Dermis blood vessel endothelial cell (primary cell): ENCODE results near the gene NAIF1. TPM values are rescaled to one million over a fixed set of nuclear protein-coding genes. Genes with fewer than 3 reads are reported as not detected.
"Not testable (repeated sequence)": the region's sequence is repeated elsewhere in the genome, so short reads cannot be mapped to it uniquely, and the experiment has no call there.

Experiments used
- DNase-seq: peaks from one replicate; pipeline ENCODE4 v3.0.0; 2010
- total RNA-seq: library from RNA; depleted of rRNA; stranded (reverse); fragments of >200 nt; gene quantifications from 2 replicates; pipeline ENCODE4 v1.2.3, GENCODE V29; 2014

The NAIF1 gene
- total RNA-seq, 1 donor from 2014 or later: 13.8 TPM

GRCh38 chr9:128082151-128082550 lies 15.0 kb upstream of the NAIF1 start:
- DNase-seq: peak; percentile 54

- DNase-seq: peak; percentile 40
These were observed 13.9 kb upstream of the NAIF1 start for GRCh38 chr9:128081056-128081455.

GRCh38 chr9:128080206-128080605 lies 13.1 kb upstream of the NAIF1 start:
- no peak for DNase-seq

GRCh38 chr9:128078504-128079434 lies 11.6 kb upstream of the NAIF1 start:
- DNase-seq: peak; percentile 49

- DNase-seq: peak; percentile 49
These were observed 10.9 kb upstream of the NAIF1 start for GRCh38 chr9:128077847-128078503.

- no peak for DNase-seq
These were observed 6.2 kb upstream of the NAIF1 start for GRCh38 chr9:128073253-128073886.

GRCh38 chr9:128072144-128073021 lies 5.3 kb upstream of the NAIF1 start:
- DNase-seq: peak; percentile 77

- not testable (repeated sequence) for DNase-seq
These were observed 4.4 kb upstream of the NAIF1 start for GRCh38 chr9:128071475-128071874.

GRCh38 chr9:128070874-128071273 lies 3.8 kb upstream of the NAIF1 start:
- no peak for DNase-seq

- no peak for DNase-seq
These were observed 1.5 kb upstream of the NAIF1 start for GRCh38 chr9:128068386-128069205.

- DNase-seq: peak; percentile 99
These were observed 695 bp upstream of the NAIF1 start, which contains the start of gene SLC25A25 for GRCh38 chr9:128067645-128068385. SLC25A25 (plus strand) TSS chr9:128068232; CDS start chr9:128068320, 88 bp downstream.

GRCh38 chr9:128065907-128066712 lies 1.0 kb downstream of the NAIF1 start:
- no peak for DNase-seq

GRCh38 chr9:128062846-128063831 lies 4.0 kb downstream of the NAIF1 start:
- DNase-seq: no peak

GRCh38 chr9:128062279-128062678 lies 4.8 kb downstream of the NAIF1 start:
- DNase-seq: no peak

GRCh38 chr9:128061275-128061960 lies 5.7 kb downstream of the NAIF1 start:
- DNase-seq: peak; percentile 37

GRCh38 chr9:128059365-128059983 lies 7.6 kb downstream of the NAIF1 start:
- no peak for DNase-seq

GRCh38 chr9:128057724-128058409 lies 9.3 kb downstream of the NAIF1 start:
- no peak for DNase-seq
